ENCODE data around the gene MRPS23. TPM values are rescaled to one million over a fixed set of nuclear protein-coding genes. Genes with fewer than 3 reads are reported as not detected.

Gene MRPS23
- total and polyA plus RNA-seq, 7 donors: 9.5 to 43.9 (median 15.1) TPM

GRCh38 chr17:57859601-57860413 lies 10.0 kb upstream of the MRPS23 start:
- Histone ChIP-seq H3K27me3 (no peaks in the 10 kb centered on the region), H3K4me3 (no peak overlapping the region), H3K4me1 (peaks cover 0 to 80% (median 69%) of the 10 kb centered on the region in 4 donors), H3K27ac (peak overlapping the region; percentile 92 to 97 (median 94)), H3K9me3 (no peaks in the 10 kb centered on the region), H3K36me3 (no peaks in the 10 kb centered on the region)
- TF ChIP-seq EP300 (IDR thresholded peaks at IDR 0.05) (no peak), POLR2AphosphoS5 (IDR thresholded peaks at IDR 0.05) (peak in 1 of 4 donors; percentile 18)
- intact Hi-C loops (cut with DNase I): loop anchor here (2.0 to 5.0 kb wide), 3 partner anchors 31 to 252 kb away; partner anchors contain the start of gene CUEDC1
- 52 to 63% methylated on average over 13 of the region's 13 CpGs for WGBS, 2 donors
- peak; percentile 54 for DNase-seq

- 89% methylated on average over 5 of the region's 5 CpGs for WGBS, 2 donors
- Histone ChIP-seq H3K4me3 (no peak overlapping the region), H3K9me3 (no peaks in the 10 kb centered on the region), H3K36me3 (no peaks in the 10 kb centered on the region), H3K27ac (peak overlapping the region; percentile 92 to 97 (median 94)), H3K27me3 (no peaks in the 10 kb centered on the region), H3K4me1 (peaks cover 0 to 82% (median 71%) of the 10 kb centered on the region in 4 donors)
- DNase-seq: peak; percentile 46
- intact Hi-C loops (cut with DNase I): loop anchor here (1.0 to 5.0 kb wide), 3 partner anchors 32 to 253 kb away; no protein-coding TSS in a partner anchor
- TF ChIP-seq EP300 (IDR thresholded peaks at IDR 0.05) (no peak), CTCF (IDR thresholded peaks at IDR 0.05) (no peak), POLR2AphosphoS5 (IDR thresholded peaks at IDR 0.05) (no peak), POLR2A (IDR thresholded peaks at IDR 0.05) (no peak)
These were observed 9.0 kb upstream of the MRPS23 start for GRCh38 chr17:57858838-57859237.

- WGBS, 2 donors: 90 to 92% methylated on average over 10 of the region's 10 CpGs
- H3K36me3 ChIP-seq: no peaks in the 10 kb centered on the region
- H3K4me3 ChIP-seq: no peak overlapping the region
- H3K4me1 ChIP-seq: peaks cover 0 to 82% (median 72%) of the 10 kb centered on the region in 4 donors
- intact Hi-C loops (cut with DNase I): loop anchor here (5.0 kb wide), 1 partner anchor 255 kb away; no protein-coding TSS in a partner anchor
- peak; percentile 39 for DNase-seq
- H3K27ac ChIP-seq: peak overlapping the region in 2 of 4 donors; percentile 9 to 93
- H3K9me3 ChIP-seq: no peaks in the 10 kb centered on the region
- H3K27me3 ChIP-seq: no peaks in the 10 kb centered on the region
- TF ChIP-seq POLR2A (IDR thresholded peaks at IDR 0.05) (no peak), POLR2AphosphoS5 (IDR thresholded peaks at IDR 0.05) (no peak), CTCF (IDR thresholded peaks at IDR 0.05) (no peak), EP300 (IDR thresholded peaks at IDR 0.05) (no peak)
These were observed 7.2 kb upstream of the MRPS23 start for GRCh38 chr17:57856792-57857620.

- H3K4me3 ChIP-seq: no peak overlapping the region
- intact Hi-C loops (cut with DNase I): loop anchor here (5.0 kb wide), 1 partner anchor 257 kb away; no protein-coding TSS in a partner anchor
- no peaks in the 10 kb centered on the region for H3K9me3 ChIP-seq
- peaks cover 0 to 82% (median 72%) of the 10 kb centered on the region in 4 donors for H3K4me1 ChIP-seq
- TF ChIP-seq POLR2A (IDR thresholded peaks at IDR 0.05) (no peak), EP300 (IDR thresholded peaks at IDR 0.05) (no peak), POLR2AphosphoS5 (IDR thresholded peaks at IDR 0.05) (peak in 1 of 4 donors; percentile 19), CTCF (IDR thresholded peaks at IDR 0.05) (no peak)
- 74 to 81% methylated on average over 6 of the region's 6 CpGs for WGBS, 2 donors
- H3K36me3 ChIP-seq: no peaks in the 10 kb centered on the region
- H3K27me3 ChIP-seq: no peaks in the 10 kb centered on the region
- peak; percentile 64 for DNase-seq
- H3K27ac ChIP-seq: peak overlapping the region; percentile 88 to 97 (median 94)
These were observed 5.7 kb upstream of the MRPS23 start for GRCh38 chr17:57855391-57856035.
